ENCODE results near the gene PYGL.

GRCh38 chr14:50937325-50937724 lies 7.0 kb downstream of the PYGL start:
- TF ChIP-seq EZH2 (IDR thresholded peaks at IDR 0.05; ENCODE audit: borderline replicate concordance, low read depth, low read length, severe bottlenecking): no peak
- no peak for TF ChIP-seq CTCF (IDR thresholded peaks at IDR 0.05; ENCODE audit: extremely low read depth in 1 of 2, insufficient read depth in 1 of 2, low read depth in 1 of 2, low read length in 2 of 2)
- TF ChIP-seq, protein P1, sequence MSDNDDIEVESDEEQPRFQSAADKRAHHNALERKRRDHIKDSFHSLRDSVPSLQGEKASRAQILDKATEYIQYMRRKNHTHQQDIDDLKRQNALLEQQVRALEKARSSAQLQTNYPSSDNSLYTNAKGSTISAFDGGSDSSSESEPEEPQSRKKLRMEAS (IDR thresholded peaks at IDR 0.05; ENCODE audit: insufficient read depth, insufficient read length): no peak
- TF ChIP-seq POLR2A (IDR thresholded peaks at IDR 0.05; ENCODE audit: low read depth, low read length): no peak
- TF ChIP-seq MYC (IDR thresholded peaks at IDR 0.05; ENCODE audit: low read depth, low read length): no peak
- TF ChIP-seq POLR2AphosphoS5 (IDR thresholded peaks at IDR 0.05; ENCODE audit: insufficient read depth, low read depth, low read length): no peak
- TF ChIP-seq GATA2 (IDR thresholded peaks at IDR 0.05; ENCODE audit: insufficient read depth, insufficient read length, low read depth, low read length): no peak
- no peak for TF ChIP-seq FOS (IDR thresholded peaks at IDR 0.05; ENCODE audit: borderline replicate concordance, insufficient read depth, low read length)
